Stomach (tissue), 4 donors: Measurements from ENCODE around the gene TTC38.

Source experiments
- EP300 ChIP-seq: sonication (generic); formaldehyde crosslinking; IDR thresholded peaks from one replicate; pipeline ENCODE4 v1.6.1; 2017; ENCODE audit warnings: antibody characterized with exemption
- POLR2A ChIP-seq, 4 donors: fragments of 450-650 bp; IDR thresholded peaks; one replicate each; pipeline ENCODE4 v1.6.1; 2016; ENCODE audit warnings: antibody characterized with exemption in 4 of 4, control low read depth in 2 of 4, mild to moderate bottlenecking in 1 of 4, moderate library complexity in 1 of 4
- TF ChIP-seq, protein P1 (sequence below), 7 experiments: fragments of 450-650 bp in 4 of 7; fragments of 200-600 bp in 3 of 7; sonication (generic) in 3 of 7; IDR thresholded peaks; one replicate each; pipeline ENCODE4 v1.5.1; 2016 to 2019; ENCODE audit warnings: antibody characterized with exemption in 7 of 7, control low read depth in 2 of 7, mild to moderate bottlenecking in 1 of 7

DNA sequence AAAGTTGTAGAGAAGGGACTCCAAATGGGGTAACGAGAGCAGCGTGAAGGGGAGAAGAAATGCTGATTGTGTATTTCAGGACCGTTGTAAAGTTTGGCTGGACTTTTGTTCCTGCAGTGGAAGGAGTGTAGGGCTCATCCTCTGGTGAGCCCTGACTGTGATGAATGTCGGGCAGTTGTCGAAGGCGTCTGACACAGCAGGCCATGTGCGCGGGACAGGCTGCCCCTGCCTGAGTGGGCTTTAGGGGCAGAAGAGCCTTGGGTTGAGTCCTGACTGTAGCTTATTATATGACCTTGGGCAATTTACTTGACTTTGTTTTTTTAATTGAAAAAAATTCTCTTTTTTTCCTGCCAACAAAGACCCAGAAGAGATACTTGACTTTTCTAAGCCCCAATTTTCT lies 70.8 kb downstream of the TTC38 start:
- TF ChIP-seq EP300 (no peak), POLR2A (IDR thresholded peaks at IDR 0.05) (no peak)
- TF ChIP-seq, protein P1, sequence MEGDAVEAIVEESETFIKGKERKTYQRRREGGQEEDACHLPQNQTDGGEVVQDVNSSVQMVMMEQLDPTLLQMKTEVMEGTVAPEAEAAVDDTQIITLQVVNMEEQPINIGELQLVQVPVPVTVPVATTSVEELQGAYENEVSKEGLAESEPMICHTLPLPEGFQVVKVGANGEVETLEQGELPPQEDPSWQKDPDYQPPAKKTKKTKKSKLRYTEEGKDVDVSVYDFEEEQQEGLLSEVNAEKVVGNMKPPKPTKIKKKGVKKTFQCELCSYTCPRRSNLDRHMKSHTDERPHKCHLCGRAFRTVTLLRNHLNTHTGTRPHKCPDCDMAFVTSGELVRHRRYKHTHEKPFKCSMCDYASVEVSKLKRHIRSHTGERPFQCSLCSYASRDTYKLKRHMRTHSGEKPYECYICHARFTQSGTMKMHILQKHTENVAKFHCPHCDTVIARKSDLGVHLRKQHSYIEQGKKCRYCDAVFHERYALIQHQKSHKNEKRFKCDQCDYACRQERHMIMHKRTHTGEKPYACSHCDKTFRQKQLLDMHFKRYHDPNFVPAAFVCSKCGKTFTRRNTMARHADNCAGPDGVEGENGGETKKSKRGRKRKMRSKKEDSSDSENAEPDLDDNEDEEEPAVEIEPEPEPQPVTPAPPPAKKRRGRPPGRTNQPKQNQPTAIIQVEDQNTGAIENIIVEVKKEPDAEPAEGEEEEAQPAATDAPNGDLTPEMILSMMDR (IDR thresholded peaks at IDR 0.05) = no peak
